NCI-H2107 (cell line): Measurements from ENCODE around the gene LDAH.

ENCODE experiments used
- DNase-seq: peaks from one replicate; lab custom pipeline; 2025; lab: John Stamatoyannopoulos, UW

LDAH gene

DNA sequence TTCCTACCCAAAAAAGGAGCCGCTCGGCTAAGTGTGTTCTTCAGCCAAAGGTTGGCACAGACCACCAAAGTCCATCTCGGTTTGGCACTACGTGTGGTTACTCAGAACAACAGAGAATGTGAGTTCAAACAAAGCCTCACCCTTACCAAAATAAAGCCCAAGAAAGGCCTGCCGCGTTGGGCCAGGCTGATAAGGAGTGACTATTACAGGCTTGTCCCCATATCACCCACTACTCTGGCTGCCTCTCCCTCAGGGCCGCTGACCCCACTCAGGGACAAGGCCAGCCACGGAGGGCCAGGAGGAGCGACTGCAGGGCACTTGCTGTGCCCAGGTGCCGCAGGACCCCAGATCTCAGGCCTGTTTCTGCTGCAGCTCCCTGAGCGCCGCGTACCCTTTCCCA is 185.8 kb downstream of the LDAH start:
- DNase-seq, result no peak

DNA sequence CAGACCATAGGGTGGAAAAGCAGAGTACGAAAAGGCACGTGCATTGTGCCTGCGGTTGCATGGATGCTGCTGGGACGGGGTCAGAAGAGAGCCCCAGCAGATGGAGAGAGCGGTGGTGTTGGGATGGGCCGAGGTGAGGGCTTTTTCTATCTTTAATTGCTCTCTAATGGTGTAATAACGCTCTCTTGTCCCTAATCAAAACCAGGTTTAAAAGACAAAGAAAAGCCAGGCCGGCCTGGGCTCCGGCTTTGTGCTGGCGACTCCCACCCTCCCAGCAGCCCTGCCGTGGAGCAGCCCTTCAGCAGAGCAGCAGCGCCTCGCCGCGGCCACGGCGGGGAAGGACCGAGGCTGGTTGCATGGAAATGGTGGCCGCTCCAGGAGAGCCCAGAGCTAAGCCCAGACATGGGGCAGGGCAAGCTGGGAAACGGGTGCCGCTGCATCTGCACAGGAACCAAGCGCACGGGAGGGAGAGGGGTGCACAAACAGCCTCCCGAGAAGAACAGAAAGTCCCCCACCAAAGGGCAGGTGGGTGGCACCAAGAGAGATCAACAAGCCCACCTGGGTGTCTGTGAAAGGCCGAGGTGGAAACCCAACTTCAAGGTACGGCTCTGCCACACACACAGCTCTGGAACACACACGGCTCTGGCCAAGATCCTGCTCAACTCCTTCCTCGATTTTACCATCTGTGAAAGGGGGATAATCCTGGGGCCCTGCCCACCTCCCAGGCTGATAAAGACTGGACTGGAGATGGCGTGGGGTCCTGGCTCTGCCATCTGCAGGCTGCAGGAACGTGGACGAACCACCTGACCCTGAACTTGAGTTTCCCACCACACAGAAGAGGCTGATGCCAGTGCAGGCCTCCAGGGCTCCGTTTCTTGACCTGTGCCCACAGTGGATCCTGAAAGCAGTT is 187.0 kb downstream of the LDAH start:
- peak; percentile 70 for DNase-seq

DNA sequence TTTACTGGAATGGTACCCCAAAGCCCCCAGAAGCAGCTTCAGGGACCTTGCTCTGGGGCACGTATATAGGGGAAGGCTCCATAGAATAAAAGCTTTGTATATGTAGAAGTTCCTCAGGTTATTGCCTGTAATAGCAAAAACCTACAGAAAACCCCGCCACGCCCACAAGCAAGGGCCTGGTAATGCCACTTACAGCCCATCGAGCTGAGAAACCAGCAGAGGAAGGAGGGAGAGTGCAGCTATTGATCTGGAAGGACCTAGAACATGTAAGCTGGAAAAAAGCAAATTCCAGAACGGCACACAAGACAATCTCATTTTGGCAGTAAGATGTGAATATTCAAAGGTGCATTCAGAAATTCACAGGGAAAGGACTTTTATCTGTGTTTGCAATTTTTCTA is 187.8 kb downstream of the LDAH start:
- no peak for DNase-seq

DNA sequence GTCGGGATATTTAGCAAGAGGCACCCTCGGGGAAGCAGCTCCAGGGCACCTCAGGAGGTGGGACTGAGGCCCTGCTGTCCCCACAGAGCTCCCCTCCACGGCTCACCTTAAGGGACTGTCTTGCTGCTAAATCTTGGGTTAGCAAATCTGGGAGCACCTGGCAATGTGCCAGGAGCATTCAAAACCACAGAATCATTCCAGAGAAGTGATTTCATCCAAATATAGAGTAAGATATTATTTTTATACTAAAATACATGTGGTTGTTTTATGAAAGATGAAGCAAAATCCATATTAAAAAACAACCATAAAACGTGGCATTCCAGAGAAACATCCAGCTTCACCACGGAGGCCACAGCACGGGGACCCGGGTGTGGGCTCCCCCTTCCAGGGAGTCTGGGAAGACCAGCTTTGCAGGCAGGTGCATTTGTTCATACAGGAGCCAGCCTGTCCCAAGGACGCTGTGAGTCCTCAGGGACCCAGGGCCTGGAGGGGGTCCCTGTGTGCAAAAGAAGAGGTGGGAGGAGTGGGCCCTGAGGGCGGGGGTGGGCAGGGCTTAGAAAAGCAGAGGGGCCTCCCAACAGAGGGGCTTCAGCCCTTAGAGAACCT is 188.3 kb downstream of the LDAH start:
- no peak for DNase-seq
